UCSD-AML1 (cell line): Measurements from ENCODE around the gene ATP6V0B.

Experiments
- DNase-seq: peaks from one replicate; lab custom pipeline; 2025; ENCODE audit not compliant: unreplicated experiment; lab: John Stamatoyannopoulos, UW

The ATP6V0B gene

DNA sequence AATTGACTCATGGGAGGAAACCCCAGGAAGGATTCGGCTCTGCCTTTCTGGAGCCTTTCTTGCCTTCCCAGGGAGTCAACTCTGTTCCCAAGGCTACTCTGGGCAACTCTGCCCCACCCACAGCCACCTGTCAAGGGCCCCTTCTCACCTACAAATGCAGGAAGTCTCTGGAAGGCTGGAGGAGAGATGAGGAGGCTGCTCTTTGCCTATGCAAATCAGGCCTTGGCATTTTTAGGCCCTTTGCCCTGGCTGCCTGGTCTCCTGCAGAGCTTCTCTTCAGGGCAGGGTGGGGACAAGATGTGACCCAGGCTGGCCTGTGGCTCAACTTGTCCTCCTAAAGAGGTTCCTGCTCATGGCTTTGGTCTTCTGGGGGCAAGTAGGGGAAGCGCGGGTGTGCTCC, 51.1 kb downstream of the ATP6V0B start:
- no peak for DNase-seq

DNA sequence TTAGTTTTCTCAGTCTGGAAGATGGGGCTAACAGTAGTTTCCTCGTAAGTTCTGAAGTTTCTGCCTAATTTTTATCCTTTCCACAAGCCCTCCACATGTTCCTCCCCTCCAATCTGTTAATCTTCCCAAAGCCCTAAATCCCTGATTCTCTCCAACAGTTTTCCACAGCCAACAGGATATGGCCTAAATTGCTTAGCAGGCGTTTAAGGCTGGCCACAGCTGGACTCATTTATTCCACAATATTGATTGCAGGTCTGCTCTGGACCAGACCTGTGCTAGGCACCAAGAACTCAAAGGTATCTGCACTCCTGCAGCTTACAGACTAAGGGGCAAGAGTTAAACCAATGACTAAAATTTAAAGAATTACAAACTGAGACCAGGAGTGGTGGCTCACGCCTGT, 52.6 kb downstream of the ATP6V0B start:
- DNase-seq: no peak
